ENCODE data around the gene RAP1A. TPM values are rescaled to one million over a fixed set of nuclear protein-coding genes. Genes with fewer than 3 reads are reported as not detected.

Gene RAP1A
- total and polyA plus RNA-seq, 5 donors from 2014 or later, result 72.8 to 143 (median 83.1) TPM

DNA sequence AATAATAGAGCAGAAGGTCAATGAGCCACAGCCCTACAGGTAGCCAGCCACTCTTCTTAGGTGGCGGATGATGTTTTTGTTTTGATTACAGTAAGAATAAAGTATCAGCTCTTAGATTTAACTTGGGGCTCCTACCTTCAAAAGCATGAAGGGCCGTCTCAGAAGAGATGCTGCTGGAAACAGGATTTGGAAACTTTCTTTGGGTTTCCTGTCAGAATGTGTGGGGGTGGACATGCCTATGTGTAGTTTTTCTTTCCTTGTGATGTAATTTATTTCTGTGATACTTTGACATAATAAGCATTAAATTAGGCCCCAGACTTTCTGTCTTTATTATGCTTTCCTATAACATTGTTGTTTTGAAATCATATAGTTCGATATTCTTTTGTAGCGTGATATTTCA is 1.5 kb downstream of the RAP1A start:
- peak overlapping the region; percentile 78 to 97 (median 95) for H3K27ac Mint-ChIP-seq
- peaks cover 0 to 2% (median 0%) of the 10 kb centered on the region in 7 donors for H3K9me3 Mint-ChIP-seq
- H3K27me3 ChIP-seq (ENCODE audit: control insufficient read depth, insufficient read depth, low read length), result no peaks in the 10 kb centered on the region
- DNase-seq (no peak), ATAC-seq (ENCODE audit: low read depth in 2 of 2) (no peak)
- H3K4me1 ChIP-seq (ENCODE audit: control insufficient read depth, insufficient read depth, low read length, poor library complexity, severe bottlenecking), result peaks cover 74% of the 10 kb centered on the region
- H3K36me3 ChIP-seq (ENCODE audit: control insufficient read depth, insufficient read depth, low read length), result no peaks in the 10 kb centered on the region
- peaks cover 9% of the 10 kb centered on the region for H3K36me3 Mint-ChIP-seq
- no peaks in the 10 kb centered on the region for H3K9me3 ChIP-seq (ENCODE audit: control insufficient read depth in 2 of 2, low read length in 2 of 2)
- no peaks in the 10 kb centered on the region for H3K27me3 Mint-ChIP-seq
- peak overlapping the region; percentile 99 for H3K4me3 ChIP-seq (ENCODE audit: low read depth, low read length)
- H3K4me3 Mint-ChIP-seq, result peak overlapping the region; percentile 96 to 99 (median 98)
- H3K4me1 Mint-ChIP-seq, result peaks cover 39 to 77% (median 64%) of the 10 kb centered on the region in 4 donors
- peak overlapping the region; percentile 91 for H3K27ac ChIP-seq (ENCODE audit: insufficient read depth, low read length, poor library complexity, severe bottlenecking)

DNA sequence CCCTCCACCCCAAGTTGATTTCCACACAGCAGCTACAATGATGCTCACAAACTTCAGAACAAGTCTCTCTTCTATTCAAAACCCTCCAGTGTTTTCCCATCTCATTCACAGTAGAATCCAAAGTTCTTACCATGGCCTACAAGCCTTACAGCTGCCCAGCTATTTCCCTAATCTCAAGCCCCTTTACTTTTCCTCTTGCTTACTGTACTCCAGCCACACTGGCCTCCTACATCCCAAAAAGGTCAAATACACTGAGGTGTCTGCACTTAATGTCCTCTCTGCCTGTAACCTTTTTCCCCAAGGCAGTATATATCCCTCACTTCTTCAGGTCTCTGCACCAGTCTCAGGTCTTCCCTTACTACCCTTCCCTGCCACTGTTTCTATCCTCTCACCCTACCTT is 2.6 kb downstream of the RAP1A start:
- H3K36me3 ChIP-seq (ENCODE audit: control insufficient read depth, insufficient read depth, low read length), result no peaks in the 10 kb centered on the region
- peak overlapping the region; percentile 96 to 99 (median 98) for H3K4me3 Mint-ChIP-seq
- ATAC-seq (ENCODE audit: low read depth in 2 of 2), result no peak
- no peaks in the 10 kb centered on the region for H3K9me3 ChIP-seq (ENCODE audit: control insufficient read depth in 2 of 2, low read length in 2 of 2)
- no peaks in the 10 kb centered on the region for H3K27me3 ChIP-seq (ENCODE audit: control insufficient read depth, insufficient read depth, low read length)
- peak overlapping the region; percentile 80 to 97 (median 95) for H3K27ac Mint-ChIP-seq
- H3K27ac ChIP-seq (ENCODE audit: insufficient read depth, low read length, poor library complexity, severe bottlenecking), result peak overlapping the region; percentile 91
- H3K27me3 Mint-ChIP-seq, result no peaks in the 10 kb centered on the region
- H3K4me1 Mint-ChIP-seq, result peaks cover 44 to 75% (median 62%) of the 10 kb centered on the region in 4 donors
- peaks cover 0 to 2% (median 0%) of the 10 kb centered on the region in 7 donors for H3K9me3 Mint-ChIP-seq
- peaks cover 9% of the 10 kb centered on the region for H3K36me3 Mint-ChIP-seq
- H3K4me1 ChIP-seq (ENCODE audit: control insufficient read depth, insufficient read depth, low read length, poor library complexity, severe bottlenecking), result peaks cover 74% of the 10 kb centered on the region
- peak overlapping the region; percentile 99 for H3K4me3 ChIP-seq (ENCODE audit: low read depth, low read length)
- no peak for DNase-seq

DNA sequence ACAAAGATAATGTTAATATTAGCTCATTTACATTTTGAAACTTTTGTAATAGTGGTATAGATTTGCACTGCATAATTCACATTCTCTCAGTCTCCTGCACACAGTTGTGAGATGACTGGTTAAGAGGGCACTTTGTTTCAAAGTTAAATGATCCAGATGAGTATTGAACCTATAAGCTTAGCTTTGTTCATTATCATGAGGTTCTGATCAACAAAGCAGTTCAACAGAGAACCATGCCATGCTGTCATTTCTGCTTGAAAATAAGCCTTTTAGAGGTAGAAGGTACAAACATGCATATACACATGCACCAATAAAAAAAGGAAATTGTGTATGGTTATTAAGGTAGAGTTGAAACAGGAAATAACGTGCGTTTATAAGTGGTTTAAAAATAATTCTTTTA is 4.8 kb downstream of the RAP1A start:
- Mint-ChIP-seq H3K36me3 (peaks cover 9% of the 10 kb centered on the region), H3K9me3 (no peaks in the 10 kb centered on the region), H3K4me3 (peak overlapping the region; percentile 96 to 99 (median 98)), H3K27me3 (no peaks in the 10 kb centered on the region), H3K4me1 (peaks cover 52 to 81% (median 66%) of the 10 kb centered on the region in 4 donors), H3K27ac (peak overlapping the region in 2 of 3 donors; percentile 89 to 95)
- H3K4me1 ChIP-seq (ENCODE audit: control insufficient read depth, insufficient read depth, low read length, poor library complexity, severe bottlenecking), result peaks cover 77% of the 10 kb centered on the region
- no peaks in the 10 kb centered on the region for H3K27me3 ChIP-seq (ENCODE audit: control insufficient read depth, insufficient read depth, low read length)
- no peaks in the 10 kb centered on the region for H3K36me3 ChIP-seq (ENCODE audit: control insufficient read depth, insufficient read depth, low read length)
- no peaks in the 10 kb centered on the region for H3K9me3 ChIP-seq (ENCODE audit: control insufficient read depth in 2 of 2, low read length in 2 of 2)
- peak overlapping the region; percentile 99 for H3K4me3 ChIP-seq (ENCODE audit: low read depth, low read length)
- peak overlapping the region; percentile 91 for H3K27ac ChIP-seq (ENCODE audit: insufficient read depth, low read length, poor library complexity, severe bottlenecking)
- DNase-seq, result peak; percentile 36 to 74 (median 67)
- ATAC-seq (ENCODE audit: low read depth in 2 of 2), result peak; percentile 46 to 59

DNA sequence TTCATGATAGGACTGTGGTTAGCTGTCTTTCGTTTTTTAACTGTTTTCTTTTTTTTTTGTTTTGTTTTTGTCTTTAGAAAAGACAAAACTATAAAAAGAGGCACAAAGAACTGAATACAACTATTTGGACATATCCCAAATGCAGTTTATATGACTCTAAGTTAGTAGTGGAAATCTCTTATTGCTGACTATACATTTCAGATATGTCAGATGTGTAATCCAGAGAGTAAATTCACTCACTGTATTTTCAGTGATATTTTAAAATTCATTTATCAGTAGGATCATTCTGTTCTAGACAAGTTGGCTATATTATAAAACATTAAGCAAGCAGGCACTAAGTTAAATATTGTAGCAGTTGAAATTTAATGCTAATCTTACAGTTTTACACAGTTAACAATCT is 5.7 kb downstream of the RAP1A start:
- H3K27me3 ChIP-seq (ENCODE audit: control insufficient read depth, insufficient read depth, low read length), result no peaks in the 10 kb centered on the region
- H3K4me1 ChIP-seq (ENCODE audit: control insufficient read depth, insufficient read depth, low read length, poor library complexity, severe bottlenecking), result peaks cover 85% of the 10 kb centered on the region
- Mint-ChIP-seq H3K4me1 (peaks cover 58 to 87% (median 72%) of the 10 kb centered on the region in 4 donors), H3K4me3 (peak overlapping the region; percentile 82 to 98 (median 90)), H3K36me3 (peaks cover 10% of the 10 kb centered on the region), H3K9me3 (no peaks in the 10 kb centered on the region), H3K27ac (peak overlapping the region; percentile 45 to 88 (median 79)), H3K27me3 (no peaks in the 10 kb centered on the region)
- DNase-seq, result no peak
- ATAC-seq (ENCODE audit: low read depth in 2 of 2), result no peak
- H3K9me3 ChIP-seq (ENCODE audit: control insufficient read depth in 2 of 2, low read length in 2 of 2), result no peaks in the 10 kb centered on the region
- peak overlapping the region; percentile 99 for H3K4me3 ChIP-seq (ENCODE audit: low read depth, low read length)
- H3K36me3 ChIP-seq (ENCODE audit: control insufficient read depth, insufficient read depth, low read length), result peaks cover 3% of the 10 kb centered on the region
- peak overlapping the region; percentile 91 for H3K27ac ChIP-seq (ENCODE audit: insufficient read depth, low read length, poor library complexity, severe bottlenecking)

DNA sequence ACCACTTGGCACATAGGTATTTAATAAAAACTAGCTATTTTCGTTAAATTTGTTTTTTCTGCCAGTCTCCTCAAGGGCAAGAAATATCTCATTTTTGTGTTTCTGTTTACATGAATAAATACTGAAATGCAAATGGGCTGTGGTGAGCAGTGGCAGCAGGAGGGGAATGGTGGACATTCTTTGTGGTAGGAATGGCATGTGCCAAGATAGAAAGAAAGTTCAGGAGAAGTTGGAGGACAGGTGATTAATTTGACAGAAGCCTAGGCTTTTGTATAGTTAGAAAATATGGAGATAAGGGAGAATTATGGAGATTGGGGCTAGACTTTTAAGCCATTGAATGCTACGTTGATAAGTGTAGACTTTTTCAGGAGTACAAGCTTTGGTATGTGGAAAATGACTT is 8.6 kb downstream of the RAP1A start:
- peaks cover 3% of the 10 kb centered on the region for H3K36me3 ChIP-seq (ENCODE audit: control insufficient read depth, insufficient read depth, low read length)
- DNase-seq, result no peak
- peaks cover 63 to 91% (median 80%) of the 10 kb centered on the region in 4 donors for H3K4me1 Mint-ChIP-seq
- H3K9me3 Mint-ChIP-seq, result no peaks in the 10 kb centered on the region
- peaks cover 98% of the 10 kb centered on the region for H3K4me1 ChIP-seq (ENCODE audit: control insufficient read depth, insufficient read depth, low read length, poor library complexity, severe bottlenecking)
- peak overlapping the region; percentile 68 for H3K4me3 ChIP-seq (ENCODE audit: low read depth, low read length)
- H3K27ac ChIP-seq (ENCODE audit: insufficient read depth, low read length, poor library complexity, severe bottlenecking), result peak overlapping the region; percentile 91
- H3K4me3 Mint-ChIP-seq, result peak overlapping the region; percentile 64 to 77 (median 75)
- no peaks in the 10 kb centered on the region for H3K9me3 ChIP-seq (ENCODE audit: control insufficient read depth in 2 of 2, low read length in 2 of 2)
- H3K27me3 Mint-ChIP-seq, result no peaks in the 10 kb centered on the region
- ATAC-seq (ENCODE audit: low read depth in 2 of 2), result no peak
- H3K27ac Mint-ChIP-seq, result peak overlapping the region; percentile 48 to 90 (median 80)
- H3K27me3 ChIP-seq (ENCODE audit: control insufficient read depth, insufficient read depth, low read length), result no peaks in the 10 kb centered on the region
- peaks cover 6% of the 10 kb centered on the region for H3K36me3 Mint-ChIP-seq

DNA sequence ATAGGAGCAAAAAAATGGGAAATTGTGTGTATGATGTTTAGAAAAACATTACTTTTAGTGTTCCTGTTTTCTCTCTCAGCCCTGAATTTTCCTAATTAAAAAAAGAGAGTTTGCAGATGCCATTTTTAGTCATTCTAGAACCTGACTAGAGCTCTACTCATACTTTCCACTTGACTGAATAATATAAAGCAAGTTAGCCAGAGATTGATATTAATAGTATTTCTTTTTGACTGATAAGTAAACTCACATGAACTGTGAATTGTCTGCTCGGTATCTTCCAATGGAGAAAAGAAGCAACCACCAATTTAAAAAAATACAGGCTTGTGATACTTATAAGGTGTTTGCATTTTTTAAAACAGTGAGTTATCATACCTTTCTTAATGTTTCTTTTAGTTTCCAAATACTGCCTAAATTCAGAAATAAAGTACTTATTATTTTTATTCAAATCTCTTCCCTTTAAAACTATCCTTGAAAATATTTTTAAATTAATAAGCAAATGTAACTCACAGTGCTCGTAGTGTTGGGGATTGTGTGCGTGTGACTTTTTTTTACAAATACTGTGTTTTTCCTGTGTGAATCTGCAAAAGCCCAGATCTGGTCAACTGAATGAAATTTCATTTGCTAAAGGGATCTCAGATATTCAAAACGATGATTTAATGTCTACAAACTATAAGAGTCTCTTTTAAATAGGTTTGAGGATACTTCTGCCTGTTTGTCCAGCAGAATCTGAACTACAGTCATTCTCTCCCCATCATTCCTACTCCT is 9.8 kb downstream of the RAP1A start:
- H3K4me3 Mint-ChIP-seq, result peak overlapping the region; percentile 55 to 77 (median 70)
- peak overlapping the region; percentile 68 for H3K4me3 ChIP-seq (ENCODE audit: low read depth, low read length)
- DNase-seq (no peak), ATAC-seq (ENCODE audit: low read depth in 2 of 2) (no peak)
- no peaks in the 10 kb centered on the region for H3K27me3 ChIP-seq (ENCODE audit: control insufficient read depth, insufficient read depth, low read length)
- no peaks in the 10 kb centered on the region for H3K9me3 Mint-ChIP-seq
- peak overlapping the region; percentile 57 to 82 (median 80) for H3K27ac Mint-ChIP-seq
- no peaks in the 10 kb centered on the region for H3K9me3 ChIP-seq (ENCODE audit: control insufficient read depth in 2 of 2, low read length in 2 of 2)
- peaks cover 96% of the 10 kb centered on the region for H3K4me1 ChIP-seq (ENCODE audit: control insufficient read depth, insufficient read depth, low read length, poor library complexity, severe bottlenecking)
- peak overlapping the region; percentile 91 for H3K27ac ChIP-seq (ENCODE audit: insufficient read depth, low read length, poor library complexity, severe bottlenecking)
- H3K4me1 Mint-ChIP-seq, result peaks cover 63 to 87% (median 77%) of the 10 kb centered on the region in 4 donors
- no peaks in the 10 kb centered on the region for H3K27me3 Mint-ChIP-seq
- H3K36me3 Mint-ChIP-seq, result peaks cover 6% of the 10 kb centered on the region
- H3K36me3 ChIP-seq (ENCODE audit: control insufficient read depth, insufficient read depth, low read length), result peaks cover 3% of the 10 kb centered on the region

DNA sequence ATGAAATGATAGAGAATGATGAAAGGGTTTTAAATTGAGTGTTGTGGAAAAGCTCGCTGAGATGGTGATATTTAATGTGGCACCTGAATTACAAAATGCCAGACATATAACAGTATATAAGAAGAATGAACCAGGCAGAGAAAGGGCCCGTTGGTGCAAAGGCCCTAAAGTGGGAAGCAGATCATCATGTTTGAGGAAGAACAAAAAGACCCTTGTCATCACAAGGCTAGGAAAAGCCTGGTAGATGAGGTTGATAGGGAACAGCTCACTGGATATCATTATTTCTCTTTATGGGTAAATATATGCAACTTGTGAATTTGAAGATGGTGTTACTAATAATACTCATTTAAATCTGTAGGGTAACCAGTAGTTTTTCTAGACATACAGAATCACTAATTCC is 11.0 kb downstream of the RAP1A start:
- peaks cover 10% of the 10 kb centered on the region for H3K36me3 Mint-ChIP-seq
- H3K4me1 ChIP-seq (ENCODE audit: control insufficient read depth, insufficient read depth, low read length, poor library complexity, severe bottlenecking), result peaks cover 92% of the 10 kb centered on the region
- no peaks in the 10 kb centered on the region for H3K9me3 ChIP-seq (ENCODE audit: control insufficient read depth in 2 of 2, low read length in 2 of 2)
- DNase-seq, result no peak
- no peaks in the 10 kb centered on the region for H3K9me3 Mint-ChIP-seq
- H3K27ac ChIP-seq (ENCODE audit: insufficient read depth, low read length, poor library complexity, severe bottlenecking), result no peak overlapping the region
- H3K27me3 Mint-ChIP-seq, result no peaks in the 10 kb centered on the region
- H3K27me3 ChIP-seq (ENCODE audit: control insufficient read depth, insufficient read depth, low read length), result no peaks in the 10 kb centered on the region
- peaks cover 64 to 87% (median 74%) of the 10 kb centered on the region in 4 donors for H3K4me1 Mint-ChIP-seq
- peak overlapping the region in 3 of 4 donors; percentile 13 to 65 (median 36) for H3K4me3 Mint-ChIP-seq
- peak overlapping the region; percentile 68 for H3K4me3 ChIP-seq (ENCODE audit: low read depth, low read length)
- H3K36me3 ChIP-seq (ENCODE audit: control insufficient read depth, insufficient read depth, low read length), result peaks cover 3% of the 10 kb centered on the region
- peak overlapping the region; percentile 4 to 39 (median 35) for H3K27ac Mint-ChIP-seq
- no peak for ATAC-seq (ENCODE audit: low read depth in 2 of 2)

Data from CD4-positive, CD25-positive, alpha-beta regulatory T cell (primary cell).